Neutrophil (primary cell): ENCODE measurements around the gene NAT14.

ENCODE experiments used
- H3K27ac ChIP-seq: fragments of 200-600 bp; sonication (generic); 2 replicates; pipeline ENCODE4 v1.5.1; 2016; ENCODE audit warnings: mild to moderate bottlenecking, moderate library complexity
- H3K27me3 ChIP-seq: fragments of 200-600 bp; sonication (generic); 2 replicates; pipeline ENCODE4 v1.6.0; 2016; ENCODE audit warnings: mild to moderate bottlenecking
- H3K36me3 ChIP-seq: fragments of 200-600 bp; sonication (generic); 2 replicates; pipeline ENCODE4 v1.5.1; 2017
- H3K4me1 ChIP-seq, 2 experiments: fragments of 200-600 bp in 1 of 2; sonication (generic) in 1 of 2; 1 replicate in 1 of 2; 2 replicates in 1 of 2; pipeline versions ENCODE4 v1.5.1 to v1.6.1; 2013 to 2016; ENCODE audit warnings: low read depth in 1 of 2, low read length in 1 of 2, mild to moderate bottlenecking in 1 of 2, moderate library complexity in 1 of 2; ENCODE audit not compliant: control insufficient read depth in 1 of 2, insufficient read depth in 1 of 2
- H3K4me3 ChIP-seq, 2 experiments: fragments of 200-600 bp in 1 of 2; sonication (generic) in 1 of 2; 1 replicate in 1 of 2; 2 replicates in 1 of 2; pipeline ENCODE4 v1.5.1; 2013 to 2016; ENCODE audit warnings: low read depth in 1 of 2, low read length in 1 of 2, mild to moderate bottlenecking in 1 of 2, moderate library complexity in 1 of 2
- H3K9me3 ChIP-seq: fragments of 200-600 bp; sonication (generic); 2 replicates; pipeline ENCODE4 v1.5.1; 2016
- TF ChIP-seq, protein P1 (sequence below): fragments of 200-600 bp; sonication (generic); IDR thresholded peaks from 2 replicates; pipeline ENCODE4 v1.5.1; 2016; ENCODE audit warnings: antibody characterized with exemption

The NAT14 gene

DNA sequence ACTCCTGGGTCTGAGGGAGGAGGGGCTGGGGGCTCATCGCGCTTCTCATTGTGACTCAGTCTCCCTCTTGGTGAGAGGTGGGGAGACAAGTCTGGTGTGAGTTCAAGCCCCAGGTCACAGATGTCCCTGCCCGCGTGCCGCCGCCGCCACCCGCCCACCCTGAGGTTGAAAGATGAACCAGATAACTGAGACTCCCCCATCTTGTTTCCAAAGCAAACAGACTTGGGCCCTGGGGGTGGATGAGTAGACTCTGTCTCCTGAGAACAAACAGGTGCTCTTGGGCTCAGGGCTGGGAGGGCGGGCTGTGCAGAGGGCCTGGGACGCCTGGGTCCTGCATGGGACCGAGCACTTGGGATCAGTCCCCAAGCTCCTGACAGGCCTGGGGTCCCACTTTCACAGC, 51.4 kb downstream of the NAT14 start:
- TF ChIP-seq, protein P1, sequence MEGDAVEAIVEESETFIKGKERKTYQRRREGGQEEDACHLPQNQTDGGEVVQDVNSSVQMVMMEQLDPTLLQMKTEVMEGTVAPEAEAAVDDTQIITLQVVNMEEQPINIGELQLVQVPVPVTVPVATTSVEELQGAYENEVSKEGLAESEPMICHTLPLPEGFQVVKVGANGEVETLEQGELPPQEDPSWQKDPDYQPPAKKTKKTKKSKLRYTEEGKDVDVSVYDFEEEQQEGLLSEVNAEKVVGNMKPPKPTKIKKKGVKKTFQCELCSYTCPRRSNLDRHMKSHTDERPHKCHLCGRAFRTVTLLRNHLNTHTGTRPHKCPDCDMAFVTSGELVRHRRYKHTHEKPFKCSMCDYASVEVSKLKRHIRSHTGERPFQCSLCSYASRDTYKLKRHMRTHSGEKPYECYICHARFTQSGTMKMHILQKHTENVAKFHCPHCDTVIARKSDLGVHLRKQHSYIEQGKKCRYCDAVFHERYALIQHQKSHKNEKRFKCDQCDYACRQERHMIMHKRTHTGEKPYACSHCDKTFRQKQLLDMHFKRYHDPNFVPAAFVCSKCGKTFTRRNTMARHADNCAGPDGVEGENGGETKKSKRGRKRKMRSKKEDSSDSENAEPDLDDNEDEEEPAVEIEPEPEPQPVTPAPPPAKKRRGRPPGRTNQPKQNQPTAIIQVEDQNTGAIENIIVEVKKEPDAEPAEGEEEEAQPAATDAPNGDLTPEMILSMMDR = no peak
- H3K36me3 ChIP-seq = no peaks in the 10 kb centered on the region
- no peaks in the 10 kb centered on the region for H3K9me3 ChIP-seq
- no peak overlapping the region for H3K27ac ChIP-seq
- no peaks in the 10 kb centered on the region for H3K27me3 ChIP-seq
- no peaks in the 10 kb centered on the region for H3K4me1 ChIP-seq
- no peak overlapping the region for H3K4me3 ChIP-seq
